HFF-Myc (cell line): ENCODE results near the gene OXSR1.

Experiments used
- DNase-seq: peaks from one replicate; pipeline ENCODE4 v3.0.0-alpha.2; 2011; ENCODE audit warnings: low read depth; ENCODE audit errors: extremely low read depth
- H3K4me3 ChIP-seq: replicated peaks from 2 replicates; pipeline ENCODE4 v1.5.1; 2011; ENCODE audit warnings: low read depth, mild to moderate bottlenecking, control low read depth, low read length
- TF ChIP-seq, protein P1 (sequence below): IDR thresholded peaks from 2 replicates; pipeline ENCODE4 v1.5.1; 2012; ENCODE audit warnings: mild to moderate bottlenecking, low read depth, low read length, control low read depth; ENCODE audit errors: missing control alignments

The OXSR1 gene

DNA sequence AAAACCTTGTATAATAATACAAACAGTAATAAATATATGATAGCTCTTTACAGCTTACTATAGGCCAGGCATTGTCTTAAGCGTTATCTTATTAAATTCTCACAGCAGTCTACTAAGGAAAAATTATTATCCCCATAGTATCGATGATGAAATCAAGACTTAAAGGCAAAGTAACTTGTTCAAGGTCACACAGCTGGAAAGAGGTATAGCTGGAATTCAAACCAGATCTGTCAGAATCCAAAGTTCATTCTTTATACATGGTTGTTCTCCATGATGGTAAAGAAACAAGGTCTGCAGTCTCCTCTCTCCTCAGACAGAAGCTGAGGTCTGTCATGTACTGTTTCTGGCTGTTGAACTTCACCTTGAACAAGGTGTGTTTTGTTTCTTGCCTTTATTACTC is 84.9 kb downstream of the OXSR1 start:
- TF ChIP-seq, protein P1, sequence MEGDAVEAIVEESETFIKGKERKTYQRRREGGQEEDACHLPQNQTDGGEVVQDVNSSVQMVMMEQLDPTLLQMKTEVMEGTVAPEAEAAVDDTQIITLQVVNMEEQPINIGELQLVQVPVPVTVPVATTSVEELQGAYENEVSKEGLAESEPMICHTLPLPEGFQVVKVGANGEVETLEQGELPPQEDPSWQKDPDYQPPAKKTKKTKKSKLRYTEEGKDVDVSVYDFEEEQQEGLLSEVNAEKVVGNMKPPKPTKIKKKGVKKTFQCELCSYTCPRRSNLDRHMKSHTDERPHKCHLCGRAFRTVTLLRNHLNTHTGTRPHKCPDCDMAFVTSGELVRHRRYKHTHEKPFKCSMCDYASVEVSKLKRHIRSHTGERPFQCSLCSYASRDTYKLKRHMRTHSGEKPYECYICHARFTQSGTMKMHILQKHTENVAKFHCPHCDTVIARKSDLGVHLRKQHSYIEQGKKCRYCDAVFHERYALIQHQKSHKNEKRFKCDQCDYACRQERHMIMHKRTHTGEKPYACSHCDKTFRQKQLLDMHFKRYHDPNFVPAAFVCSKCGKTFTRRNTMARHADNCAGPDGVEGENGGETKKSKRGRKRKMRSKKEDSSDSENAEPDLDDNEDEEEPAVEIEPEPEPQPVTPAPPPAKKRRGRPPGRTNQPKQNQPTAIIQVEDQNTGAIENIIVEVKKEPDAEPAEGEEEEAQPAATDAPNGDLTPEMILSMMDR: no peak
- no peak for DNase-seq

DNA sequence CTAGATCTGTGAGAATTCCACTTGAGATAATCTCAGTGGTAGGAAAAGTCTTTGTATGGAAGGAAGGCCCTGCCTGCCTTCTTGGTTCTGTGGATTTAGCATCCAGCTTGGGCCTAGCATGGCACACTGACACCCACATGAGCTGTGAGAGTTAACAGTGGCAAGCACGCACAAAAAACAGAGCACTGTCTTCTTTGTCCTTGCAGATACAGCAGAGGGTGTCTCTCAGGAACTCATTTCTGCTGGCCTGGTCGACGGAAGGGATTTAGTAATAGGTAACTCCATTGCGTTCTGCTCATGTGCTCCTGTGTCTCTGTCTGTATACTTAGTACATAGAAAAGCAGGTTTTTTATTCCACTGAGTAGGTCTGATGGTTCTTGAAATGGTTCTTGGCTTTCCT is 85.9 kb downstream of the OXSR1 start:
- no peak overlapping the region for H3K4me3 ChIP-seq
- TF ChIP-seq, protein P1: no peak
- no peak for DNase-seq

More for the DNA sequence above, 84.9 kb downstream of the OXSR1 start:
- H3K4me3 ChIP-seq: no peak overlapping the region

DNA sequence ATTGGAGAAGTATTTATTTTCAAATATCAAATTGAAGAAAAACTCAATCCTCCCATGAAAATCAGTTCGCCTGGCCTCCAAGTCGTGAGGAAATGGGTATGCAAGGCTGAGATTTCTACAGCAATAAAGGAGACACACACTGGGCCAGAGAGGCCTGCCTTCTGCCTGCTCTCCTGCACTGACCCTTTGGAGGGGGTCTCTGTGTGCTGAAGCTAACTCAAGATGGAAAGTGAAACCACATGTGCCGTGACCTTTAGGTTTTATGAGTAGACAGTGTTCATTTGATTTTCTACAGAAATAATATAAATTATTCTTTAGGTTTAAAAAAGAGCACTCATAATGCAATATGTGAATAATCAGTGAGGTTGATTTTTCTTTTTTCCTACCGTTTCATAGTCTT is 88.4 kb downstream of the OXSR1 start:
- TF ChIP-seq, protein P1: no peak
- no peak for DNase-seq
- H3K4me3 ChIP-seq: no peak overlapping the region

DNA sequence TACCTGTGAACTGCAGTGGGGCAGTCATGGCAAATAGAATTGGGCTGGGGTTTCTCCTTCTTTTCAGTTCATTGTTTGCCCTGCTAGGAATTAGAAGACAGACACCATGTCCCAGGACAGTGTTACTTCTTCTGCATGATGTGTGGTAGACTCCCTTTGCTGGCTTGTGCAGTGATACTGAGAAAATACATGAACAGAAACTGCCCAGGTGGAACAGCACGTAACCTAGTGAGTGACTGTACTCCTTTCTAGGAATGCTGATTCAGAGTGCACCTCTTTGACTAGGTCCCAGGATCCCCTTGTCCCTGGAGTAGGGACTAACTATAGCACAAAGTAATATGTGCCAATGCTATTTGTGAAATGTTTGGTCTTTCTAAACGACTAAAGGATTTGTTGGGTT is 89.5 kb downstream of the OXSR1 start:
- TF ChIP-seq, protein P1: no peak
- DNase-seq: no peak
- H3K4me3 ChIP-seq: no peak overlapping the region

DNA sequence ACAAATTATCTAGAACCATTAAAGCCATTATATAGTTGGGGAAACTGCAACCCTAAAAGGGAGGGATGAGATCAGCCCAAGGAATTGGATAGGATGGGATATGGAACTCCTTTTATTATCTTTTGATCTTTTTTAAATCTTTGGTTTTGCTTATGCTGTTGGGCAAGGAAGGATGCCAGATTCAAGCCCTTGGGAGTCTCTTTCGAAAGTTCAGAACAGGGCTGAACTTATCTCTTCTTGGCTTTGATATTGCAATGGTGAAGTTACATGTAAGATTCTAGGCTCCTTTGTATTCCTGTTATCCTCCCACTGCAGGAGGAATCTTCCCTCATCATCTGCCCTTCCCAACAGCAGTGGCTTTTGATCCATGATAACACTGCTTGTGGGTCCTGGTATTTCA is 90.3 kb downstream of the OXSR1 start:
- TF ChIP-seq, protein P1: no peak
- no peak for DNase-seq
- no peak overlapping the region for H3K4me3 ChIP-seq

DNA sequence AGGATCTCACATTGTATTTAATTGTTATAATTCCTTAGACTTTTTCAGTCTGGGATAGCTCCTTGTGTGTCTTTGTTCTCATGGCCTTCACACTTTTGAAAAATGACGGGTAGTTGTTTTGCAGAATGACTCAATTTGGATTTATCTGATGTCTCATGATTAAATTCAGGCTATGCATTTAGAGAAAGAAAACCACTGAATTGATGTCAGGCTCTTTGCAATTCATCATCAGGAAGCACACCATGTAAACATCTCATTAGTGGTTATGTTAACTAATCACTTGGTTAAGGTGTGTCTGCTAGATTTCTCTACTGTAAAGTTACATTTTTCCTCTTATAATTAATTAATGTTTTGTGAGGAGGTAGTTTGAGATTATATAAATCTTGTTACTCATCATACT is 92.2 kb downstream of the OXSR1 start:
- H3K4me3 ChIP-seq: no peak overlapping the region
- no peak for DNase-seq
- TF ChIP-seq, protein P1: no peak

DNA sequence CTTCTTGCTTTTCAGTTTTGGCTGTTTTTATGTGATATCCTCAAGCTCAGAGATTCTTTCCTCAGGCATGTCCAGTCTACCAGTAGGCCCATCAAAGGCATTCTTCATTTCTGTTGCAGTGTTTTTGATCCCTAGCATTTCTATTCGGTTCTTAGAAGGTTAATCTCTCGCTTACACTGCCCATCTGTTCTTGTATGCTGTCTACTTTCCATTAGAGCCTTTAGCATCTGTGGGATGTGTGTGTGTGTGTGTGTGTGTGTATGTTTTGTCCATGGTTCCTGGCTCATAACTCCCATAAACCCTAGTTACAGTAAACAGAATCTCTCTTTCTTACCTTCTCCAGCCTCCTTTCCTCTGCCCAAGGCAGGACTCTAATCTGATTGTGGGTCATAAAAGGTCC is 95.1 kb downstream of the OXSR1 start:
- TF ChIP-seq, protein P1: no peak
- no peak overlapping the region for H3K4me3 ChIP-seq
- DNase-seq: no peak
